Measurements from ENCODE around the gene RNF121.

DNA sequence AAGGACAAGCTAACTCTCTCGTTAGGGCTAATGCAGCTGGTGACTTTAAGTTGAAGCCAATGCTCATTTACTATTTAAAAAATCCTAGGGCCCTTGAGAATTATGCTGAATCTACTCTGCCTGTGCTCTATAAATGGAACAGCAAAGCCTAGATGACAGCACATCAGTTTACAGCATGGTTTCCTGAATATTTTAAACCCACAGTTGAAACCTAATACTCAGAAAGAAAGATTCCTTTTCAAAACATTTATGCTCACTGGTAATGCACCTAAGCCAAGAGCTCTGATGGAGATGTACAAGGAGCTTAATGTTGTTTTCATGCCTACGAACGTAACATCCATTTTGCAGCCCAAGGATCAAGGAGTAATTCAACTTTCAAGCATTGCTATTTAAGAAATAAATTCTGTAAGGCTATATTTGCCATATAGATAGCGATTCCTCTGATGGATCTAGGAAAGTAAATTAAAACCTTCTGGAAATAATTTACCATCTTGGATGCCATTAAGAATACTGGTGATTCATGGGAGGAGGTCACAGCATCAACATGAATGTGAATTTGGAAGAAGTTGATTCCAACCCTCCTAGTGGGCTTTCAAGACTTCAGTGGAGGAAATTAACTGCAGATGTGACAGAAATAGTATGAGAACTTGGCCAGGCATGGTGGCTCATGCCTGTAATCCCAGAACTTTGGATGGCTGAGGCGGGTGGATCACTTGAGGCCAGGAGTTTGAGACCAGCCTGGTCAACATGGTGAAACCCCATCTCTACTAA lies 14.9 kb upstream of the RNF121 start:
- TF ChIP-seq, protein P1, sequence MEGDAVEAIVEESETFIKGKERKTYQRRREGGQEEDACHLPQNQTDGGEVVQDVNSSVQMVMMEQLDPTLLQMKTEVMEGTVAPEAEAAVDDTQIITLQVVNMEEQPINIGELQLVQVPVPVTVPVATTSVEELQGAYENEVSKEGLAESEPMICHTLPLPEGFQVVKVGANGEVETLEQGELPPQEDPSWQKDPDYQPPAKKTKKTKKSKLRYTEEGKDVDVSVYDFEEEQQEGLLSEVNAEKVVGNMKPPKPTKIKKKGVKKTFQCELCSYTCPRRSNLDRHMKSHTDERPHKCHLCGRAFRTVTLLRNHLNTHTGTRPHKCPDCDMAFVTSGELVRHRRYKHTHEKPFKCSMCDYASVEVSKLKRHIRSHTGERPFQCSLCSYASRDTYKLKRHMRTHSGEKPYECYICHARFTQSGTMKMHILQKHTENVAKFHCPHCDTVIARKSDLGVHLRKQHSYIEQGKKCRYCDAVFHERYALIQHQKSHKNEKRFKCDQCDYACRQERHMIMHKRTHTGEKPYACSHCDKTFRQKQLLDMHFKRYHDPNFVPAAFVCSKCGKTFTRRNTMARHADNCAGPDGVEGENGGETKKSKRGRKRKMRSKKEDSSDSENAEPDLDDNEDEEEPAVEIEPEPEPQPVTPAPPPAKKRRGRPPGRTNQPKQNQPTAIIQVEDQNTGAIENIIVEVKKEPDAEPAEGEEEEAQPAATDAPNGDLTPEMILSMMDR (conservative IDR thresholded peaks at IDR 0.05), result no peak
- TF ChIP-seq ZFX (IDR thresholded peaks at IDR 0.05), result no peak

Measured in C4-2B (cell line).